CD1c-positive myeloid dendritic cell (primary cell): Measurements from ENCODE around the gene PLIN4.
A peak's percentile ranks its signal among the peaks of the same experiment; 100 is the strongest.

Source experiments
- DNase-seq: peaks from one replicate; pipeline ENCODE4 v3.0.0-alpha.2; 2016; ENCODE audit errors: extremely low spot score

PLIN4 gene, protein sequence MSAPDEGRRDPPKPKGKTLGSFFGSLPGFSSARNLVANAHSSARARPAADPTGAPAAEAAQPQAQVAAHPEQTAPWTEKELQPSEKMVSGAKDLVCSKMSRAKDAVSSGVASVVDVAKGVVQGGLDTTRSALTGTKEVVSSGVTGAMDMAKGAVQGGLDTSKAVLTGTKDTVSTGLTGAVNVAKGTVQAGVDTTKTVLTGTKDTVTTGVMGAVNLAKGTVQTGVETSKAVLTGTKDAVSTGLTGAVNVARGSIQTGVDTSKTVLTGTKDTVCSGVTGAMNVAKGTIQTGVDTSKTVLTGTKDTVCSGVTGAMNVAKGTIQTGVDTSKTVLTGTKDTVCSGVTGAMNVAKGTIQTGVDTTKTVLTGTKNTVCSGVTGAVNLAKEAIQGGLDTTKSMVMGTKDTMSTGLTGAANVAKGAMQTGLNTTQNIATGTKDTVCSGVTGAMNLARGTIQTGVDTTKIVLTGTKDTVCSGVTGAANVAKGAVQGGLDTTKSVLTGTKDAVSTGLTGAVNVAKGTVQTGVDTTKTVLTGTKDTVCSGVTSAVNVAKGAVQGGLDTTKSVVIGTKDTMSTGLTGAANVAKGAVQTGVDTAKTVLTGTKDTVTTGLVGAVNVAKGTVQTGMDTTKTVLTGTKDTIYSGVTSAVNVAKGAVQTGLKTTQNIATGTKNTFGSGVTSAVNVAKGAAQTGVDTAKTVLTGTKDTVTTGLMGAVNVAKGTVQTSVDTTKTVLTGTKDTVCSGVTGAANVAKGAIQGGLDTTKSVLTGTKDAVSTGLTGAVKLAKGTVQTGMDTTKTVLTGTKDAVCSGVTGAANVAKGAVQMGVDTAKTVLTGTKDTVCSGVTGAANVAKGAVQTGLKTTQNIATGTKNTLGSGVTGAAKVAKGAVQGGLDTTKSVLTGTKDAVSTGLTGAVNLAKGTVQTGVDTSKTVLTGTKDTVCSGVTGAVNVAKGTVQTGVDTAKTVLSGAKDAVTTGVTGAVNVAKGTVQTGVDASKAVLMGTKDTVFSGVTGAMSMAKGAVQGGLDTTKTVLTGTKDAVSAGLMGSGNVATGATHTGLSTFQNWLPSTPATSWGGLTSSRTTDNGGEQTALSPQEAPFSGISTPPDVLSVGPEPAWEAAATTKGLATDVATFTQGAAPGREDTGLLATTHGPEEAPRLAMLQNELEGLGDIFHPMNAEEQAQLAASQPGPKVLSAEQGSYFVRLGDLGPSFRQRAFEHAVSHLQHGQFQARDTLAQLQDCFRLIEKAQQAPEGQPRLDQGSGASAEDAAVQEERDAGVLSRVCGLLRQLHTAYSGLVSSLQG (N-terminal part only)

DNA sequence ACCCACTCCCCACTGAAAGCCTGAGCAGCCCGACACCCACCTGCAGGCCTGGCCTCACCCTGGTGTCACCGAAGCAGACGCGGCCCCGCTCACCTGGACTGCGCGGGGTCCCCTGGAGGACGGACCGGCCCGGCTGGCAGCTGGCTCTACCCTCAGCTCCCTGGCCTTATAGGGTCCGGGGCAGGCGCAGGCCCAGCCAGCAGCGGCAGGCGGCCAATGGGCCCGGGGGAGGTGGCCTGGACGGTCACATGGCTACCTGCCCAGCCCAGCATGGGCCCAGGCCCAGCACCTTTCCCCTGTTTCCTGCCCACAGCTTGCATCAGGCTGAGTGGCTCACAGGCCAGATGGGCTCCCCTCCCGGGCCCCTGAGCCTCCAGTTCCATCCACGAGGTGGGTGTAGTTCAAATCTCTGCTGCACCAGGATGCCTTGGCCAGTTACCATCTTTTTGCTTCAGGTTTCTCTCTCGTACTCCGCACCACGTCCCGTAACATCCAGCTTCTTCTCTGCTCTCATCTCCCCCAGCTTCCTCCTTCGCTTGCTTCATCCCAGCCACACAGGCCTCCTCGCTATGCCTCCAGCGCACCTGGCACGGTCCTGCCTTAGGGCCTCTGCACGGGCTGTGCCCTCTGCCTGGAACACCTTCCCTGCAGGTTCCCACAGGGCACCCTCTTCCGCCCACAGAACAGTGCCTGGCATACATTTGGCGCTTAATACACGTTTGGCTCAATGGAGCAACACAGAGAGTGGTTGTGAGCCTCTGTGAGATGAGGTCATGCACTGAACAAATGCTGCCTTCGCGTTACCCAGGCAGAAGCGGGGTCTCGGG lies at the start of gene PLIN4:
PLIN4 (minus strand) TSS at position 142 of the 827 bp plus-strand sequence. CDS start 214 bp downstream, outside the sequence.
- DNase-seq: no peak

DNA sequence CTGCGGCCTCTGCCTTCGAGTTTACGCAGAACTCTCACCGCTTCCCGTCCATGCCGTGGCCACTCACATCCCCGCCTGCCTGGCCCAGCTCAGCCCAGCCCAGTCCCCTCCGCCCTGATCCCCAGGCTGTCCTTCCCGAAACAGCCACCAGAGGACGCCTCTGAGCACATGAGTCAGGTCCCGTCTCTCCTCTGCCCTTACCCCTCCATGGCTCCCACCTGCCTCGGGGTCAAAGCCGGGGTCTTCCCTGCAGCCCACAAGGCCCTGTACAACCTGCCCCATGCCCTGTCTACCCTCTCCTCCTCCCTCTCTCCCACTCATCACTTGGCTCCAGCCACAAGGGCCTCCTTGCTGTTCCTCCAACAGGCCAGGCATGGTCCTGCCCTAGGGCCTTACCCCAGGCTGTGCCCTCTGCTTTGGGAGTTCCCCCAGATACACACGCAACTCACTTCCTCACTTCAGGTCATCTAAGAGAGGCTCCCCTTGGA lies 49.3 kb upstream of the PLIN4 start:
- peak; percentile 77 for DNase-seq

DNA sequence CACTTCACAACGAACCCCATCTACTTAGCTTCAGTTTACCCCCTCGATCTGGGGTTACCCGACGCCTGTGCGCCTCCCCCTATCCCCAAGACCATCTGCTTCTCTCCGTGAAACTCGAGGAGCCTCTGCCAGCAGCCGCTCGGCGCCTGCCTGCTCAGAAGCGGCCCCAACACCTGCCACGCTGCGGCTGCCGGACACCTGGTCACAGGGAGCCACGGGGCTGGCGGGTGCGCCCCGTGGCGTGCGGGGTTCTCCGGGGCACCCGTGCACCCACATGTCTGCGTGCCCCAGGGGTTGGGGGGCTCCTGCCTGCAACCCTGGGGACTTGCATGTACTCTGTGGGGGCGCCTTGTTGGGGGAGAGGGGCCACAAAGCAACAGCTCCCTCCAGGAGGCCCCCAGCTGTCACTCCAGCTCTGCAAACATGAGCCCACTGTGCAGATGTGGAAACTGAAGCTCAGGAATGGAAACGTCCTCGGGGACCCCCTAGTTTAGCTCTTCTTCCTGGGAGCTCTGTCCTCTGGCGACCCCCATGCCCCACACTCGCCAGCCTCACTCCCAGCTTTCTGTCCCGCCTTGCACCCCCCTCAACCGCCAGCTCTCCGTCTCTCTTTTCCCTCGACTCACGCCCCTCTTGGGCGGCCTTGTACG lies 48.2 kb upstream of the PLIN4 start:
- no peak for DNase-seq

DNA sequence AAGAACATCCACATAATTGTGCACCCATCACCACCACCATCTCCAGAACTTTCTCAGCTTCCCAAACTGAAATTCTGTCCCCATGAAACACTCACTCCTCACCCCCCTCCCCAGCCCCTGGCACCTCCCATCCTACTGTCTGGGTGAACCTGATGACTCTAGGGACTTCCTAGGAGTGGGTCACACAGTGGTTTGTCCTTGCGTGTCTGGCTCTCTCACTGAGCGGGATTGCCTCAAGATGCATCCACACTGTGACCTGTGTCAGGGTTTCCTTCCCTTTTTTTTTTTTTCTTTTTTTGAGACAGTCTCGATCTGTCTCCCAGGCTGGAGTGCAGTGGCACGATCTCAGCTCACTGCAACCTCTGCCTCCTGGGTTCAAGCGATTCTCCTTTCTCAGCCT lies 45.3 kb upstream of the PLIN4 start:
- peak; percentile 87 for DNase-seq

GRCh38 chr19:4562085-4562484 lies 43.8 kb upstream of the PLIN4 start:
- DNase-seq: peak; percentile 71

DNA sequence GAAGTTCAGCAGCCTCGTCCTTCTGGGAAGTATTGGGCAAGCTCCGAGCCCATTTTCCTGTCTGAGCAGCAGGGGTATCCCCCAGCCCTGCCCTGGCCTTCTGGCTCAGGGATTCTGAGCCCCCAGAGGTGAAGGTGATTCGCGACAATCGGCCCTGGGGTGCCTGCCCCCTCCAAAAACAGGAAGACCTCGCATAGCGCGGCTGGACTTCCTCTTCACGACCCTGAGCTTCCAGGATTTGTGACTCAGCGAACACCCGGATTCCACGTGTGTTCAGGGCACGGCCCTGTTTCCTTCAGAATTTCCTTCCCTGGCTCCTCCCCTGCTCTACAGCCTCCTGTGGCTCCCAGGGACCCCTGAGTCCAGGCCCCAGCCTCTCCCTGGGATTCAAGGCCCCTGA lies 41.3 kb upstream of the PLIN4 start, which contains the start of gene SEMA6B:
SEMA6B (minus strand) TSS at position 116 of the 400 bp plus-strand sequence. CDS start 1,227 bp downstream, outside the sequence.
- peak; percentile 87 for DNase-seq

DNA sequence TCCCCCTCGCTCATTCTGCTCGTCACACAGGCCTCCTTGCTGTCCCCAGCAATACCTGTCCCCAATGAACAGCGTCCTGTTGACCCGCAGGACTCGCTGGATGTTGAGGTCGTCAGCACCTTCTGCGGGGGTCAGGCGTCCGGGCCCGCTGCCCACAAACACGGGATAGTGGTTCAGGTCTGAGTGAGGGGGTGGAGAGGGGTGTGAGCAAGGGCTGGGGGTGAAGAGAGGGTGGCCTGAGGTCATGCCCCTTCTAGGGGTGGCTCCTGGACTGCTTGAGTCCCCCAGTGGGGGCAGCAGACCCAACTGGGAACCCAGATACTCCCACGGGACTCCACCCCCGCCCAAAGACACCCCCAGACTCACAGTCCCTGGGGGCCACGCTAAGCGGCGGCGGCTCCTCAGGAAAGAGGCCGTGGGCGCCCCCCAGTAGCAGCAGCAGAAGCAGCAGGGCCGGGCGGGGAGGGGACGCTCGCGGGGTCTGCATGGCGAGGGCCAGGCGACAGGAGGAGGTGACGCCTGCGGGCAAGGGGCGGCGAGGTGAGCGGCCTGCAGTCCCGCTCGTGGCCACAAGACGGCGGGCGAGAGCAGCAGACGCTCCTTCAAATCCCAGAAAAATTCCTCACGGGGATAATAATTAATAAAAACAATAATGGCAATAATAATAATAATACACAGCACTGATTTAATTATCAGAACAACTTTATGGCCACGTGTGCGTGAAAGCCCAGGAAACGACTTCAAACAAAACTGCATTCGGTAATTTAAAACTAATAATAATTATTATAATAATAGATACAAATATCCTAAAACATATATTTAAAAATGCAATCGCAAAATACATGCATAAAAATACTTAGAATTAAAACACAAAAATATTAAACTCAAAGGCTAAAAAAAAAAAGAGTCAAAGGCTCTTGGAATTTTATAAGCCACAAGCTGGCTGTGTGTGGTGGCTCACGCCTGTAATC lies 40.0 kb upstream of the PLIN4 start:
- peak; percentile 41 for DNase-seq

GRCh38 chr19:4557144-4557970 lies 39.1 kb upstream of the PLIN4 start:
- no peak for DNase-seq

- DNase-seq: no peak
Measured at GRCh38 chr19:4556597-4557127, 38.4 kb upstream of the PLIN4 start.

GRCh38 chr19:4555657-4556561 lies 37.6 kb upstream of the PLIN4 start:
- DNase-seq: no peak

DNA sequence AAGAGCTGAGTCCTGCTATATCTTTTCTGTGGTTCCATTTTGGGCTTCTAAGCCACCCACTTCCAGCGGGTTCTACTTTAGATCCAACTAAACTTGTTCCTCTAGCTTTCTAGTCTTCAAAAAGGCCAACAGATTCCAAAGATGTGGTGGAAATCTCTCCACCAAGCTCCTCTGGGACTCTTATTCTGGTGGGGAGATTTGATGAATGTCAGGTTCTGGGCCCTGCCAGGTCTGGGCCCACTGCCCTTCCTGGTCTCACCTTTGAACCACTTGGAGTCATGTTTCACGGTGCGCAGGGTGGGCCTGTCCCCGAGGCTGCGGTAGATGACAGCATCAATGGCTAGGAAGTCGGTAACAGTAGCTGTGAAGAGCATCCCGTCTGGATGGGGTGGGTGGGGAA lies 36.4 kb upstream of the PLIN4 start:
- no peak for DNase-seq

- DNase-seq: no peak
Measured at GRCh38 chr19:4553775-4554174, 35.5 kb upstream of the PLIN4 start.

DNA sequence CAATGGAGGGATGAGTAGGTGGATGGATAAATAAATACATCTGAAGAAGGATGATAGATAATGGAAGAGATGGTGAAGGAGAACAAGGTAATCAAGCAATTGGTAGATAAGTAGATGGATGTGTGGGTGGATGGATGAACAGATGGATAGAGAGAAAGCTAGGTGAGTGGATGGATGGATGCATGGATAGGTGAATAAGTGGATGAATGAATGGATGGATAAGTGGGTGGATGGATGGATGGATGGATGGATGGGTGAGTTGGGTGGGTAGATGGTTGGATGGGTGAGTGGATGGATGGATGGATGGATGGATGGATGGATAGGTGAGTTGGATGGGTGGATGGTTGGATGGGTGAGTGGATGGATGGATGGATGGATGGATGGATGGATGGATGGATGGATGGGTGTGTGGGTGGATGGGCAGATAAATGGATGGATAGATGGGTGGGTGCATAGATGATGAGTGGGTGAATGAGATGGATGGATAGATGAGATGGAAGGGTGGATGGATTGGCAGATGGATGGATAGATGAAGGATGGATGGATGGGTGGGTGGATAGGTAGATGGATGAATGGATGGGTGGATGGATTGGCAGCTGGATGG lies 34.9 kb upstream of the PLIN4 start:
- DNase-seq: no peak

GRCh38 chr19:4552525-4552819 lies 34.2 kb upstream of the PLIN4 start:
- DNase-seq: no peak

GRCh38 chr19:4550479-4551050 lies 32.3 kb upstream of the PLIN4 start:
- no peak for DNase-seq

GRCh38 chr19:4550018-4550417 lies 31.7 kb upstream of the PLIN4 start:
- no peak for DNase-seq
